Osteoblast (primary cell): ENCODE results near the gene ZNF526. TPM values are rescaled to one million over a fixed set of nuclear protein-coding genes. Genes with fewer than 3 reads are reported as not detected.

ENCODE experiments used
- DNase-seq: peaks from one replicate; pipeline ENCODE4 v3.0.0; 2011; ENCODE audit warnings: low spot score, mixed read lengths; ENCODE audit not compliant: insufficient read length; ENCODE audit errors: missing footprints
- H2AFZ ChIP-seq: 2 replicates; pipeline ENCODE4 v1.6.0; 2011; ENCODE audit warnings: mild to moderate bottlenecking, low read length
- H3K27ac ChIP-seq: 2 replicates; pipeline ENCODE4 v1.5.1; 2011; ENCODE audit warnings: mild to moderate bottlenecking, low read depth, low read length, moderate library complexity
- H3K27me3 ChIP-seq: 2 replicates; pipeline ENCODE4 v1.6.0; 2012; ENCODE audit warnings: mild to moderate bottlenecking, control low read depth, inconsistent platforms, low read length, moderate library complexity; ENCODE audit not compliant: insufficient read depth
- H3K36me3 ChIP-seq: 2 replicates; pipeline ENCODE4 v1.5.1; 2011; ENCODE audit warnings: mild to moderate bottlenecking, low read length, control low read depth, moderate library complexity; ENCODE audit not compliant: insufficient read depth
- H3K4me1 ChIP-seq: 2 replicates; pipeline ENCODE4 v1.5.1; 2011; ENCODE audit warnings: mild to moderate bottlenecking, low read length, control low read depth, moderate library complexity; ENCODE audit not compliant: insufficient read depth
- H3K4me2 ChIP-seq: 2 replicates; pipeline ENCODE4 v1.6.0; 2011; ENCODE audit warnings: mild to moderate bottlenecking, low read length; ENCODE audit not compliant: insufficient read depth
- H3K4me3 ChIP-seq: fragments of 200-600 bp; sonication (generic); 3 replicates; pipeline ENCODE4 v1.5.1; 2012; ENCODE audit warnings: mild to moderate bottlenecking, low read length, inconsistent platforms; ENCODE audit not compliant: insufficient read depth
- H3K79me2 ChIP-seq: 2 replicates; pipeline ENCODE4 v1.6.0; 2012; ENCODE audit warnings: mild to moderate bottlenecking, low read length, control low read depth, inconsistent platforms; ENCODE audit not compliant: insufficient read depth
- H3K9me3 ChIP-seq: 2 replicates; pipeline ENCODE4 v1.5.1; 2011; ENCODE audit warnings: low read depth, low read length, control low read depth
- H4K20me1 ChIP-seq: 2 replicates; pipeline ENCODE4 v1.6.0; 2012; ENCODE audit warnings: mild to moderate bottlenecking, low read length, control low read depth; ENCODE audit not compliant: insufficient read depth
- total RNA-seq: library from RNA; depleted of rRNA; stranded (reverse); fragments of >200 nt; gene quantifications from 2 replicates; pipeline ENCODE4 v1.2.3, GENCODE V29; 2012
- TF ChIP-seq, protein P1 (sequence below): IDR thresholded peaks from 2 replicates; pipeline ENCODE4 v1.5.1; 2011; ENCODE audit warnings: mild to moderate bottlenecking, low read depth, low read length, moderate library complexity; ENCODE audit errors: extremely low read depth

Gene ZNF526
- total RNA-seq, 1 donor = 11.9 TPM

DNA sequence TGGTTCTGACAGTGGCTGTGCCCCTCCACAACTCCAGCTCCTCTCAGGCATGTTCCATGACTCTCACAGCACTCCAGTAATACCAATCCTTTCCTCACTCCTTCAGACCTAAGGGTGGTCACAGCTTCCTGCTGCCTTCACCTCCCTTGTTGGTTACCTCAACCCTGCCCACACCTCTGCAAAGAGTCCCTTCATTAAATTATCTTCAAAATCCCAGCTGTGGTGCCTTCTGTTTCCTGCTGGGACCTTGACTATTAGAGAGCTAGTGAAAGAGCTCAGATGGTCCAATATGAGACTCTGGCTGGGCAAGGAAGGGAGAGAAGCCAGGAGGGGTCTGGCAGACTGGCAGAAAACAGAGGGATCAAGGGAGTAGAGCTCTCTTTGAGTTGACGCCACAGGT is 28.8 kb upstream of the ZNF526 start:
- H3K4me3 ChIP-seq = no peak overlapping the region
- TF ChIP-seq, protein P1, sequence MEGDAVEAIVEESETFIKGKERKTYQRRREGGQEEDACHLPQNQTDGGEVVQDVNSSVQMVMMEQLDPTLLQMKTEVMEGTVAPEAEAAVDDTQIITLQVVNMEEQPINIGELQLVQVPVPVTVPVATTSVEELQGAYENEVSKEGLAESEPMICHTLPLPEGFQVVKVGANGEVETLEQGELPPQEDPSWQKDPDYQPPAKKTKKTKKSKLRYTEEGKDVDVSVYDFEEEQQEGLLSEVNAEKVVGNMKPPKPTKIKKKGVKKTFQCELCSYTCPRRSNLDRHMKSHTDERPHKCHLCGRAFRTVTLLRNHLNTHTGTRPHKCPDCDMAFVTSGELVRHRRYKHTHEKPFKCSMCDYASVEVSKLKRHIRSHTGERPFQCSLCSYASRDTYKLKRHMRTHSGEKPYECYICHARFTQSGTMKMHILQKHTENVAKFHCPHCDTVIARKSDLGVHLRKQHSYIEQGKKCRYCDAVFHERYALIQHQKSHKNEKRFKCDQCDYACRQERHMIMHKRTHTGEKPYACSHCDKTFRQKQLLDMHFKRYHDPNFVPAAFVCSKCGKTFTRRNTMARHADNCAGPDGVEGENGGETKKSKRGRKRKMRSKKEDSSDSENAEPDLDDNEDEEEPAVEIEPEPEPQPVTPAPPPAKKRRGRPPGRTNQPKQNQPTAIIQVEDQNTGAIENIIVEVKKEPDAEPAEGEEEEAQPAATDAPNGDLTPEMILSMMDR = no peak
- no peak overlapping the region for H3K4me2 ChIP-seq
- H3K9me3 ChIP-seq = peaks cover 4% of the 10 kb centered on the region
- DNase-seq = peak; percentile 38
- no peaks in the 10 kb centered on the region for H3K27me3 ChIP-seq
- no peak overlapping the region for H3K27ac ChIP-seq
- no peaks in the 10 kb centered on the region for H4K20me1 ChIP-seq
- peaks cover 5% of the 10 kb centered on the region for H3K4me1 ChIP-seq
- H3K36me3 ChIP-seq = no peaks in the 10 kb centered on the region
- H3K79me2 ChIP-seq = no peaks in the 10 kb centered on the region
- H2AFZ ChIP-seq = no peak overlapping the region

DNA sequence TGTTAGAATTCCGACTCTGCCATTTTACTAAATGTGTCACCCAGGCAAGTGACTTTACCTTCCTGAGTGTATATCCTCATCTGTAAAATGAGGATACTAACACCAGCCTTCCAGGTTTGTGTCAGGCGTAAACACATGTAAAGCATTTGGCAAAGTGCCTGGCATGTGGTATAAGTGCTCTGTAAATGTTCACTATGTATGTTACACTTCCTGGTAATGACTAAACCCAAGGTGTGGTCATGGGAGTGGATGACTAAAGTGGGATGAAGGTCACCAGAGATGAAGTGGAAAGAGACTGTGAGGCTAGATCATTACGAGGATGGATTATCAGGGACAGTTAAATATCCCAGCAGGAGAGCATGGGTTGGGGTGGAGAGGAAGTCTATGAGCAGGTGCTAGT is 28.3 kb upstream of the ZNF526 start:
- Histone ChIP-seq H3K9me3 (peaks cover 4% of the 10 kb centered on the region), H2AFZ (no peak overlapping the region), H3K36me3 (no peaks in the 10 kb centered on the region), H3K4me1 (peaks cover 5% of the 10 kb centered on the region), H3K4me2 (no peak overlapping the region), H3K79me2 (no peaks in the 10 kb centered on the region), H3K4me3 (no peak overlapping the region), H4K20me1 (no peaks in the 10 kb centered on the region), H3K27ac (no peak overlapping the region), H3K27me3 (no peaks in the 10 kb centered on the region)
- TF ChIP-seq, protein P1 = no peak
- DNase-seq = peak; percentile 93

DNA sequence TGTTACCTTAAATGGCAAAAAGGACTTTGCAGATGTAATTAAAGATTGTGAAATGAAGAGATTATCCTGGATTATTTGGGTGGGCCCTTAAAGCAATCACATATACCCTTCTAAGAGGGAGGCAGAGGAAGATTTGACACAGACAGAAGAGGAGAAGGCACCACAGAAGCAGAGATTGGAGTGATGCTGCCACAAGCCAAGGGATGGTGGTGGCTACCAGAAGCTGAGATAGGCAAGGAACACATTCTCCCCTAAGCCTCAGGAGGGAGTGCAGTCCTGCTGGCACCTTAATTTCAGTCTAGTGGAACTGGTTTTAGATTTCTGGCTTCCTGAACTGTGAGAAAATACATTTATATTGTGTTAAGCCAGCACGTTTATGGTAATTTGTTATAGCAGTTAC is 26.8 kb upstream of the ZNF526 start:
- Histone ChIP-seq H2AFZ (no peak overlapping the region), H3K36me3 (peaks cover 2% of the 10 kb centered on the region), H3K27me3 (no peaks in the 10 kb centered on the region), H3K4me3 (no peak overlapping the region), H3K9me3 (peaks cover 4% of the 10 kb centered on the region), H3K27ac (no peak overlapping the region), H3K4me1 (peaks cover 5% of the 10 kb centered on the region), H3K79me2 (no peaks in the 10 kb centered on the region), H3K4me2 (no peak overlapping the region), H4K20me1 (peaks cover 4% of the 10 kb centered on the region)
- DNase-seq = no peak
- TF ChIP-seq, protein P1 = no peak

DNA sequence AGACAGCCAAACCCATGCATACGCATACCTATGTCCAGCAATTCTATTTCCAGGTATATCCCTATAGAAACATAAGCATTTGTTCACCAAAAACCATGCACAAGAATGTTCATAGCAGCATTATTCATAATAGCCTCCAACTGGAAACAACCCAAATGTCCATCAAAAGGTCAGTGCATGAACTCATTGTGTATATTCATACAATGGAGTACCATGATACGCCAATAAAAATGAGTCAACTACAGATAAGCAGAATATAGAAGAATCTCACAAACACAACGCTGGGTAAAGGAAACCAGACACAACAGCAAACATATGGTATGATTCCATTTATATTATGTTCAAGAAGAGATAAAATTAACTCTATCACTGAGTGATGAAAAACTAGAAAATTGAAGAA is 26.4 kb upstream of the ZNF526 start:
- Histone ChIP-seq H3K27ac (no peak overlapping the region), H3K4me1 (peaks cover 5% of the 10 kb centered on the region), H3K36me3 (peaks cover 2% of the 10 kb centered on the region), H3K27me3 (no peaks in the 10 kb centered on the region), H4K20me1 (peaks cover 4% of the 10 kb centered on the region), H3K79me2 (no peaks in the 10 kb centered on the region), H3K4me2 (no peak overlapping the region), H3K4me3 (no peak overlapping the region), H2AFZ (no peak overlapping the region), H3K9me3 (peaks cover 4% of the 10 kb centered on the region)
- DNase-seq = peak; percentile 86
- TF ChIP-seq, protein P1 = no peak
